HEK293T (cell line): ENCODE data around the gene MRPL51.

Experiments
- CTCF ChIA-PET: fragments of 350-600 bp; formaldehyde crosslinking; extraction: SDS; loops from one replicate; lab custom pipeline; 2021; ENCODE audit warnings: antibody characterized with exemption, inconsistent platforms; lab: Yijun Ruan, JAX
- POLR2A ChIA-PET: fragments of 350-600 bp; formaldehyde crosslinking; extraction: SDS; loops from one replicate; lab custom pipeline; 2020; ENCODE audit warnings: antibody characterized with exemption, inconsistent platforms; lab: Yijun Ruan, JAX
- DNase-seq: peaks from one replicate; pipeline ENCODE4 v3.0.0; 2012; ENCODE audit warnings: mixed read lengths; ENCODE audit errors: extremely low spot score
- ARNT ChIP-seq: fragments of 450-650 bp; IDR thresholded peaks from 2 replicates; pipeline ENCODE4 v1.6.1; 2017; ENCODE audit warnings: mild to moderate bottlenecking
- BHLHE40 ChIP-seq: fragments of 450-650 bp; IDR thresholded peaks from 2 replicates; pipeline ENCODE4 v1.6.1; 2016; ENCODE audit warnings: mild to moderate bottlenecking, moderate library complexity, borderline replicate concordance
- CTBP1 ChIP-seq: fragments of 450-650 bp; IDR thresholded peaks from 2 replicates; pipeline ENCODE4 v1.6.1; 2016; ENCODE audit warnings: borderline replicate concordance
- ELF4 ChIP-seq: fragments of 450-650 bp; IDR thresholded peaks from 2 replicates; pipeline ENCODE4 v1.6.1; 2017; ENCODE audit warnings: antibody characterized with exemption
- FOXA1 ChIP-seq: fragments of 450-650 bp; IDR thresholded peaks from 2 replicates; pipeline ENCODE4 v1.6.1; 2016; ENCODE audit warnings: mild to moderate bottlenecking
- FOXK2 ChIP-seq: fragments of 450-650 bp; IDR thresholded peaks from 2 replicates; pipeline ENCODE4 v1.6.1; 2016; ENCODE audit warnings: mild to moderate bottlenecking
- FOXM1 ChIP-seq: fragments of 450-650 bp; IDR thresholded peaks from 2 replicates; pipeline ENCODE4 v1.6.1; 2017; ENCODE audit warnings: mild to moderate bottlenecking, borderline replicate concordance
- HDGF ChIP-seq: fragments of 450-650 bp; IDR thresholded peaks from 2 replicates; pipeline ENCODE4 v1.6.1; 2017; ENCODE audit warnings: antibody characterized with exemption, borderline replicate concordance
- L3MBTL2 ChIP-seq: fragments of 450-650 bp; conservative IDR thresholded peaks from 2 replicates; pipeline ENCODE4 v1.6.1; 2016; ENCODE audit warnings: mild to moderate bottlenecking
- LEF1 ChIP-seq: fragments of 450-650 bp; IDR thresholded peaks from 2 replicates; pipeline ENCODE4 v1.6.1; 2017; ENCODE audit warnings: mild to moderate bottlenecking, borderline replicate concordance
- NFRKB ChIP-seq: fragments of 450-650 bp; IDR thresholded peaks from 2 replicates; pipeline ENCODE4 v1.6.1; 2016; ENCODE audit warnings: mild to moderate bottlenecking, moderate library complexity
- PKNOX1 ChIP-seq: fragments of 450-650 bp; IDR thresholded peaks from 2 replicates; pipeline ENCODE4 v1.6.1; 2016
- SP1 ChIP-seq: fragments of 450-650 bp; IDR thresholded peaks from 2 replicates; pipeline ENCODE4 v1.6.1; 2017
- SUZ12 ChIP-seq: fragments of 450-650 bp; IDR thresholded peaks from 2 replicates; pipeline ENCODE4 v1.6.1; 2016; ENCODE audit warnings: mild to moderate bottlenecking
- TARDBP ChIP-seq: fragments of 450-650 bp; IDR thresholded peaks from 2 replicates; pipeline ENCODE4 v1.6.1; 2016
- ZNF384 ChIP-seq: fragments of 450-650 bp; IDR thresholded peaks from 2 replicates; pipeline ENCODE4 v1.6.1; 2016

The MRPL51 gene

GRCh38 chr12:6539707-6540134 is 46.7 kb upstream of the MRPL51 start:
- ChIA-PET CTCF (interaction anchor here (0.5 to 2.8 kb wide), 4 partner anchors 12 to 303 kb away, joined by 3 to 72 read pairs (median 3); no protein-coding TSS in a partner anchor), POLR2A (interaction anchor here (1.1 to 4.1 kb wide), 6 partner anchors 13 to 70 kb away, joined by 3 to 42 read pairs (median 5); partner anchors contain the start of genes MRPL51 and NOP2)
- no peak for TF ChIP-seq BHLHE40
- no peak for TF ChIP-seq L3MBTL2
- DNase-seq, result no peak

- ChIA-PET POLR2A (interaction anchor here (0.7 to 4.1 kb wide), 8 partner anchors 7 to 150 kb away, joined by 3 to 42 read pairs (median 4); partner anchors contain the start of genes MRPL51 and VAMP1), CTCF (interaction anchor here (0.6 to 2.8 kb wide), 3 partner anchors 13 to 328 kb away, joined by 3 to 72 read pairs (median 5); partner anchors contain the start of gene TPI1)
- TF ChIP-seq FOXK2 (no peak), ELF4 (no peak), TARDBP (no peak), PKNOX1 (no peak), SUZ12 (no peak), BHLHE40 (no peak), NFRKB (no peak), ARNT (no peak), HDGF (no peak), FOXM1 (no peak), ZNF384 (no peak), SP1 (no peak)
- DNase-seq, result no peak
Observed at GRCh38 chr12:6539314-6539682, 46.2 kb upstream of the MRPL51 start.

- TF ChIP-seq PKNOX1 (no peak), HDGF (no peak), SUZ12 (no peak), ZNF384 (no peak), BHLHE40 (no peak)
- CTCF ChIA-PET, result interaction anchor here (0.6 to 2.8 kb wide), 7 partner anchors 13 to 329 kb away, joined by 3 to 72 read pairs (median 6); partner anchors contain the start of genes TPI1 and VAMP1
- DNase-seq, result peak; percentile 15
- POLR2A ChIA-PET, result interaction anchor here (0.7 to 4.1 kb wide), 13 partner anchors 8 to 151 kb away, joined by 3 to 42 read pairs (median 3); partner anchors contain the start of genes MRPL51, NOP2 and VAMP1
Observed at GRCh38 chr12:6538420-6539313, 45.6 kb upstream of the MRPL51 start.

GRCh38 chr12:6537580-6538419 is 44.7 kb upstream of the MRPL51 start:
- peak; percentile 20; the same call in 1 of the 2 replicates for TF ChIP-seq ELF4
- ChIA-PET POLR2A (interaction anchor here (0.6 to 4.1 kb wide), 11 partner anchors 9 to 290 kb away, joined by 3 to 42 read pairs (median 3); partner anchors contain the start of genes MRPL51, NOP2 and VAMP1), CTCF (interaction anchor here (0.5 to 2.8 kb wide), 24 partner anchors 9 to 219 kb away, joined by 3 to 72 read pairs (median 4); partner anchors contain the start of gene VAMP1)
- DNase-seq, result peak; percentile 44

GRCh38 chr12:6536894-6537579 is 44.0 kb upstream of the MRPL51 start:
- POLR2A ChIA-PET, result interaction anchor here (0.6 to 4.1 kb wide), 9 partner anchors 9 to 291 kb away, joined by 3 to 42 read pairs (median 4); partner anchors contain the start of genes MRPL51 and VAMP1
- no peak for DNase-seq
- TF ChIP-seq LEF1 (no peak), BHLHE40 (no peak), FOXM1 (no peak), ELF4 (no peak), PKNOX1 (no peak), ZNF384 (no peak), CTBP1 (no peak), L3MBTL2 (no peak), SUZ12 (no peak), NFRKB (no peak), SP1 (no peak), FOXK2 (no peak), TARDBP (no peak), ARNT (no peak), FOXA1 (no peak), HDGF (no peak)
- CTCF ChIA-PET, result interaction anchor here (0.5 to 2.8 kb wide), 23 partner anchors 8 to 218 kb away, joined by 3 to 72 read pairs (median 4); partner anchors contain the start of gene VAMP1
